NCI-H345 treated with DMSO at 0.1 percent for 48 hours (cell line): ENCODE data around the gene GSTA2.
"Not testable (repeated sequence)": the region's sequence is repeated elsewhere in the genome, so short reads cannot be mapped to it uniquely, and the experiment has no call there.

Source experiments
- DNase-seq: peaks from one replicate; lab custom pipeline; 2025; ENCODE audit not compliant: unreplicated experiment; lab: John Stamatoyannopoulos, UW

The GSTA2 gene

DNA sequence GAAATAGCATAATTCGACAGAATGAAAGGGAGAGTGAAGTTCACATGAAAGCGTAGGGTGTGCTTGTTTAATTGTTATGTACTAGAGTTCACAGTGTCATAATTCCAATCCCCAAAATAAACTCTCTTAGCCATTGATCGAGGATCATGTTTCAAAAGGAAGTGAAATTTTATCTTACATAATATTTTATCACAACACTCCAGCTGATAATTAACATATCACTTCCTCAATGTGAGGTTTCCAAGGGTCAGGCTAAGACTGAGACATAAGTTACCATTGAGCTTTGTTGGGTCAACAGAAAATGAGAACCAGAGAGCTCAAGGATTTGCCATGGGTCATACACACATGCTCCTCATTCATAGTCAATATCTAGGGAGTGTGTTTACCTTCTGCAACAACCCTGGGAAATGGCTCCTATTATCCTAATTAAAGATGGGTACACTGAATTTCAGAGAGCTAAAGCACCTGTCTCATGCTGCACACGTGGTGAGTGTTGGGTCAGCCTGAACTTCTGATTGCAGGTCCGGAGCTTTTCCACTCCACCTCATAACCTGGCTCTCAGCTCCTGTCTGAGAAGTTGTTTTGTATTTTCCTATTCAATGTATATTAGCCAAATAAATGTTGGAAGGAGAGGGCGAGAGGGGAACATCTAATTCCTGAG, 3.0 kb downstream of the GSTA2 start:
- DNase-seq, result no peak

DNA sequence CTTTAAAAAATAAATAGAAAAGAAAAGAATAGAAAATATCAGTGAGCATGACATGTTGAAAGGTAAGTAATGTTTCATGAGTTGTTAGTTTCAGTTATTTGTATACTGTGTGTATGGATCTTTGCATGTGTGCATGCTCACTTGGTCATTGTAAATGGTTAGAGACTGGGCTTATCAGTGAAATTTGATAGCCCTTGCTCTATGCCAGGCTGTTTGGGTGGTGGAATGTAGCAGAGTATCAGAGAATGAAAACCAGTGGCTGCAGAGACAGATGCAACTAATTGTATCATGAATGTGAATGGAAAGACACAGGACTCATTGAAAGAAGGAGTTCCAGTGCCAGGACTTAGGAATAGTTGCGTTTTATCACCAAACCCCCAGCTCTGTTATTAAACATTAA, 4.2 kb downstream of the GSTA2 start:
- no peak for DNase-seq

GRCh38 chr6:52757651-52758338, 5.5 kb downstream of the GSTA2 start:
- not testable (repeated sequence) for DNase-seq

- DNase-seq, result no peak
Measured at GRCh38 chr6:52754443-52754842, 8.8 kb downstream of the GSTA2 start.

GRCh38 chr6:52753137-52753536, 10.1 kb downstream of the GSTA2 start:
- DNase-seq, result not testable (repeated sequence)

DNA sequence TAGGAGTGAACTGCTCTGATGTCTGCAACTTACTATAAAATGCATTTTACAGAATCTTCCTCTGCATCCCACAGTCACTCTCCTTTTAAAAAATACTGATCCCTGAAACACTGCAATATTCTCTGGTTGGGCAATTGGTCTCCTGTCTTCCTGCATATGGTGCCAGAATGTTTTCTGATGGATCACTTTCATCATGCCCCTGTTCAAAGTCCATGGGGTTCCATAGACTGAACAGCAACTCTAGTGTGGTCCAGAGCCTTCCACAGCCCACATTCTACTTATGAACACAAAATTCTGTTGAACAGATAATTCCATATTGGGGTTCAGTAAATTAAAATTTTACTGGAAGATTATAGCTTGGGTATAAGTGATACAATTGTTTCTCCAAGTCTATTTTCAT, 11.0 kb downstream of the GSTA2 start:
- DNase-seq, result no peak

- DNase-seq, result no peak
Measured at GRCh38 chr6:52749556-52750152, 13.6 kb downstream of the GSTA2 start.

- DNase-seq, result not testable (repeated sequence)
Measured at GRCh38 chr6:52747301-52747700, 16.0 kb downstream of the GSTA2 start.

- DNase-seq, result no peak
Measured at GRCh38 chr6:52746213-52746612, 17.1 kb downstream of the GSTA2 start.

DNA sequence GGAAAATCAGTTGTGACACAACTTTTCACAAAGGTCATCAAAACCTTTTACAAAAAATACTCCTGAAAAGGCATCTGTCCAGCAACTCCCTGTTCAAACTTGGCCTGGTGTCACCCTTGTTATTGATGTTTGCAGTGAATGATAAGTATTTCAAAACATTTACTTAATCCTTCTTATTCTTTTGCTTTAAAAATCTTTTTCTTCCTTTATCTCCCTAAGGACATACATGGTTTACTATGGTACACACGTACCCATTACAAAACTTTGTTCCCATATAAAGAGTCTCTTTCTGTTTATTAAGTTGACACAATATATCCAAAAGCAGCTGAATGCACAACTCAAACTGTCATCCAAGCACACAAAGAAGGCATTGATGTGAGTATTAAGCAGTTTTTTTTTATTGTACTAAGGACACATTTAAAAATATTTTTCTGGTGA, 17.5 kb downstream of the GSTA2 start:
- no peak for DNase-seq

GRCh38 chr6:52741872-52742271, 21.4 kb downstream of the GSTA2 start:
- no peak for DNase-seq

GRCh38 chr6:52739627-52740026, 23.6 kb downstream of the GSTA2 start:
- DNase-seq, result no peak

DNA sequence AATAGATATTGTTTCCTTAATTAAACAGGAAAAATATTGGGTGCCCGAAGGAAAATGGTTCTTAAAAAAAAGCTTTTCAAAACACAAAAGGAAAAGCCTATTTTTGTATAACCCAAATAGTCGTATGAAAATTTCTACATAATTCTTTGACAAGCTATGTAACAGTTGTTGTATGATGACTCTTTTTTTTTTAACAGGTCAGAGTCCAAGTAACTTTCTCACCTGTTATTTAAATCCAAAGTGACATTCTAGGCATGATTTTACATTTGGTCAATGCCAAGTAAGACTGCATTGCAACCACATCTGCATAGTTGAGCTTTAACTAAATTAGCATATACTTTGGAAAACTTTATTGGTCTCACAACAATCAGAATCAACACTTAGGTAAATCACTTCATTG, 24.1 kb downstream of the GSTA2 start:
- no peak for DNase-seq

DNA sequence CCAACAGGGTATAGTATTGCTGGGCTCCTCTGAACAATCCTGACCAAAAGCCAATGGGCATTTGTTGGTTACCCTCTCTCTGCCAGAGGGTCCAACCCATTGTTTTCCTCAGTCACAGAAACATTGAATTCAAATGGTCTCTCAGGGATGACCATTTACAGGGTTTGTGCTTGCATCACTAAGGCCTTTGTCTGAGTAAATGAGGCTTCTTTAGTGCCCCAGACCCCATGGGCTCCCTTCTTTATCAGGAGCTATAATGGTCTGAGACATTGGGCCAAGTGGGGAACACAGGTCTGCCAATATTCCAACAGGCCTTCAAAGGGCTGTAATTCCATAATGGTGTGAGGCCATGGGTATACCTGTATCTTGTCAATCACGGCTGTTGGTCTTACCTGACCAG, 27.1 kb downstream of the GSTA2 start:
- no peak for DNase-seq

DNA sequence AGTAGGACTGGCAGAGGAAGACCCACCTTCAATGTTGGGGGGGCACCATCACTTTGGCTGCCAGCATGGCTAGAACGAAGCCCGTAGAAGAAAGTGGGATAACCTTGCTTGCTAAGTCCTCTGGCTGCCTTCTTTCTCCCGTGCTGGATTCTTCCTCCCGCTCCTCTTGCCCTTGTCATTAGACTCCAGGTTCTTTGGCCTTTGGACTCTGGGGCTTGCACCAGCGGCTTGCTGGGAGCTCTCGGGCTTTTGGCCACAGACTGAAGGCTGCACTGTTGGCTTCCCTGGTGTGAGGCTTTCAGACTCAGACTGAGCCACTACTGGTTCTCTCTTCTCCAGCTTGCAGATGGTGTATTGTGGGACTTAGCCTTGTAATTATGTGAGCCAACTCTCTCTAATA, 28.2 kb downstream of the GSTA2 start:
- no peak for DNase-seq

DNA sequence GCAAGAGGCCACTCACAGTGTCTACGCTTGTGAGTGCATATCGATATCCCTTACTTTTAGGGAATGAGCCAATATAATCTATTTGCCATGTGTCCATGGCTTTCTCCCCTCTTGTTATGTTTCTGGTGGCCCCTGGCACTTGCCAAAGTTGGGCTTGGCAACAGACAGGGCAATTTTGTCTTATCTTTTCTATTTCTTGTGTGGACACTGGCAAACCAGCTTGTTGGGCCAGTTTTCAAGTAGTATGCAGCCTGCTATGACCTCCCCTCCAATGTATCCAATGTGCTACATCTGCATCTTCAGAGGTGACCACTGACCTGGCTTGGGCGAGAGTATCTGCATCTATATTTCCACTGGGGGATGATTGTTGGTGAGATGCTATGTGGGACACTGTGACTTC, 29.2 kb downstream of the GSTA2 start:
- no peak for DNase-seq

DNA sequence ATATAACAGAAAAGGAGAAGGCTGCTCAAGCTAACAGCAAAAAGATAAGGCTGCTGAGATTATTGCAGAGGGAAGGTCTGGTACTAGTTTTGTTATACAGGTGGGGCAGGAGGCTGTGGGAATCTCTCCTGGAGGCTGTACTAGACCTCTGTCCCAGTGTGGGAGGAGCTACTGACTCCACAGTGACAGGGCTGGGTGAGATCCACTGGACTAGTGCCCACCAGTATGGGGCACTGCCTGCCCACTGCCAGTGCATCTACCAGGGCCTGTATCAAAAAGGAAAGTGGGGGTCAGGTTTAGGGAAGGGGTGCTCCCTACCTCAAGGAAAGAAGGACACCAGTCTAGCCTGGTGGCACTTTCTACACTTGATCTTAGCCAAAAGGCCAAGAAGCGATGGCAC, 30.1 kb downstream of the GSTA2 start:
- DNase-seq, result no peak

GRCh38 chr6:52731719-52732118, 31.6 kb downstream of the GSTA2 start:
- DNase-seq, result no peak

- no peak for DNase-seq
Measured at GRCh38 chr6:52729576-52729975, 33.7 kb downstream of the GSTA2 start.

GRCh38 chr6:52728394-52728793, 34.9 kb downstream of the GSTA2 start:
- DNase-seq, result no peak

DNA sequence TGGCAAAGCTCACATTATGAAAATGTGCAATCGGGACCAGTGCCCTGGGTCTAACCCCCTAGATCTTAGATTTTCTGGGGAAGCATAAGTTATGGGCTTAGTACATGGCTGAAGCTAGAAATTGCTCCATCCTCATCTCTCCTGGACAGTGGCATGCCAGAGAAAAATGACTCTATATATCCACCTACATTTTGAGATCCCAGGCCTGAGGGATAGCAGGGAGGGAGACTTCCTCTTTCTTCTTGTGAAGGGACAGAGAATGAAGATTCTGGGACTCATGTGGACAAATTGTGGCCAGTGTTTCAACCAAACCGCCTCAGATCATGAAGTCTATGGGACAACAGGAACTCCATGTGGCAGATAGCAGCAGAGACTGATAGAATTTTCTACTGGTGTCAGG, 35.4 kb downstream of the GSTA2 start:
- DNase-seq, result no peak

DNA sequence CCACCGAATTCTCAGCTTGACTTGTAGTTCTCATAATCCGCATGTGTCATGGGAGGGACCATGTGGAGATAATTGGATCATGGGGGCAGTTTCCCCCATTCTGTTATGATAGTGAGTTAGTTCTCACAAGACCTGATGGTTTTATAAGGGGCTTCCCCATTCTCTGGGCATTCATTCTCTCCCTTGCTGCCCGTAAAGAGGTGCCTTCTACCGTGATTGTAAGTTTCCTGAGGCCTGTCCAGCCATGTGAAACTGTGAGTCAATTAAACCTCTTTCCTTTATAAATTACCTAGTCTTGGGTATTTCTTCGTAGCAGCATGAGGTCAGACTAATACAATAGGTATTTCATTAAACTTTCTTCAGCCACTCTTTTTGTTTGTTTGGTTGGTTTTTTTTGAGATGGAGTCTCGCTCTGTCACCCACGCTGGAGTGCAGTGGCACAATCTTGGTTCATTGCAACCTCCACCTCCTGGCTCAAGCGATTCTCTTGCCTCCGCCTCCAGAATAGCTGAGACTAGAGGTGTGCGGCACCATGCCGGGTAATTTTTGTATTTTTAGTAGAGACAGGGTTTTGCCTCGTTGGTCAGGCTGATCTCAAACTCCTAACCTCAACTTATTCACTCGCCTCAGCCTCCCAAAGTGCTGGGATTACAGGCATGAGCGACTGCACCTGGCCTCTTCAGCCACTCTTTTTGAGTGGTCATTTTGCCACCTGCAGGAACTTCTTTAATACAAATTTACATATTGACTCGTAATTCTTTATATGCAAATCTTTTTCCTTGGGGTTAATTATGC, 36.3 kb downstream of the GSTA2 start:
- no peak for DNase-seq
